NB4 (cell line): ENCODE data around the gene FBXO44.

Source experiments
- DNase-seq: peaks from one replicate; pipeline ENCODE4 v3.0.0; 2010; ENCODE audit warnings: low read depth
- H3K4me3 ChIP-seq: one replicate; pipeline ENCODE4 v1.5.1; 2011; ENCODE audit warnings: mild to moderate bottlenecking, low read depth, low read length, moderate library complexity
- CTCF ChIP-seq: IDR thresholded peaks from one replicate; pipeline ENCODE4 v1.5.1; 2012; ENCODE audit warnings: low read depth, low read length
- MAX ChIP-seq: IDR thresholded peaks from 2 replicates; pipeline ENCODE4 v1.6.1; 2011; ENCODE audit warnings: low read depth, low read length
- MYC ChIP-seq: IDR thresholded peaks from 2 replicates; pipeline ENCODE4 v1.6.1; 2011; ENCODE audit warnings: low read depth, low read length
- POLR2A ChIP-seq: IDR thresholded peaks from 2 replicates; pipeline ENCODE4 v1.6.1; 2011; ENCODE audit warnings: mild to moderate bottlenecking; ENCODE audit not compliant: insufficient read length; ENCODE audit errors: extremely low read depth

Gene FBXO44

GRCh38 chr1:11613347-11613746 lies 41.3 kb upstream of the FBXO44 start:
- DNase-seq, result no peak
- H3K4me3 ChIP-seq, result no peak overlapping the region
- no peak for TF ChIP-seq MAX

- TF ChIP-seq MYC (no peak), CTCF (no peak), MAX (no peak), POLR2A (no peak)
- DNase-seq, result no peak
- no peak overlapping the region for H3K4me3 ChIP-seq
Observed at GRCh38 chr1:11615090-11615489, 39.6 kb upstream of the FBXO44 start.

- no peak overlapping the region for H3K4me3 ChIP-seq
- TF ChIP-seq MYC, result no peak
- no peak for TF ChIP-seq CTCF
- TF ChIP-seq POLR2A, result no peak
- TF ChIP-seq MAX, result no peak
- no peak for DNase-seq
Observed at GRCh38 chr1:11616766-11617165, 37.9 kb upstream of the FBXO44 start.

- H3K4me3 ChIP-seq, result no peak overlapping the region
- no peak for TF ChIP-seq CTCF
- TF ChIP-seq POLR2A, result no peak
- TF ChIP-seq MYC, result no peak
- no peak for TF ChIP-seq MAX
- DNase-seq, result no peak
Observed at GRCh38 chr1:11617314-11617713, 37.4 kb upstream of the FBXO44 start.

GRCh38 chr1:11617741-11618140 lies 36.9 kb upstream of the FBXO44 start:
- no peak overlapping the region for H3K4me3 ChIP-seq
- no peak for TF ChIP-seq POLR2A
- no peak for TF ChIP-seq MAX
- TF ChIP-seq MYC, result no peak
- TF ChIP-seq CTCF, result no peak
- DNase-seq, result no peak

- TF ChIP-seq CTCF (no peak), MYC (no peak), POLR2A (no peak), MAX (no peak)
- DNase-seq, result no peak
- H3K4me3 ChIP-seq, result no peak overlapping the region
Observed at GRCh38 chr1:11620405-11620804, 34.3 kb upstream of the FBXO44 start.
